ENCODE results near the gene FBXW8.

FBXW8 gene

DNA sequence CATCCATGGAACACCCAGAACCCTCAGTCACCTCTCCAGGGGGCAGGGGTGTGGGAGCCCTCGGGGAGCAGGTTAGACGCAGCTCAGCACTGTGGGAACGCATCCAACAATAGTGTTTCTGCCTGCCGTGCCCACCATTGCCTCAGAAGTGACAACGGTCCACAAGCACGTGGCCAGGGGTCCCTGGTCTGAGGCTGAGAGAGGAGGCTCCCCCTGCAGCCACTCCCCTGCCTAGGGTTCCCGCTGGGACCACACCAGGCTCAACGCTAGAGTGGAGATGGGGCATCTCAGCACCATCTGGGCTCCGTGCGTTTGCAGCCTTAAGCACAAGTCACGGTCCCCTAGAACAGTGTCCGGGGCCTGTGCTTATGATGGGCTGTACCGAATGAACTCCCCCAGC lies 125.8 kb downstream of the FBXW8 start (continued):
- TF ChIP-seq, protein P1, sequence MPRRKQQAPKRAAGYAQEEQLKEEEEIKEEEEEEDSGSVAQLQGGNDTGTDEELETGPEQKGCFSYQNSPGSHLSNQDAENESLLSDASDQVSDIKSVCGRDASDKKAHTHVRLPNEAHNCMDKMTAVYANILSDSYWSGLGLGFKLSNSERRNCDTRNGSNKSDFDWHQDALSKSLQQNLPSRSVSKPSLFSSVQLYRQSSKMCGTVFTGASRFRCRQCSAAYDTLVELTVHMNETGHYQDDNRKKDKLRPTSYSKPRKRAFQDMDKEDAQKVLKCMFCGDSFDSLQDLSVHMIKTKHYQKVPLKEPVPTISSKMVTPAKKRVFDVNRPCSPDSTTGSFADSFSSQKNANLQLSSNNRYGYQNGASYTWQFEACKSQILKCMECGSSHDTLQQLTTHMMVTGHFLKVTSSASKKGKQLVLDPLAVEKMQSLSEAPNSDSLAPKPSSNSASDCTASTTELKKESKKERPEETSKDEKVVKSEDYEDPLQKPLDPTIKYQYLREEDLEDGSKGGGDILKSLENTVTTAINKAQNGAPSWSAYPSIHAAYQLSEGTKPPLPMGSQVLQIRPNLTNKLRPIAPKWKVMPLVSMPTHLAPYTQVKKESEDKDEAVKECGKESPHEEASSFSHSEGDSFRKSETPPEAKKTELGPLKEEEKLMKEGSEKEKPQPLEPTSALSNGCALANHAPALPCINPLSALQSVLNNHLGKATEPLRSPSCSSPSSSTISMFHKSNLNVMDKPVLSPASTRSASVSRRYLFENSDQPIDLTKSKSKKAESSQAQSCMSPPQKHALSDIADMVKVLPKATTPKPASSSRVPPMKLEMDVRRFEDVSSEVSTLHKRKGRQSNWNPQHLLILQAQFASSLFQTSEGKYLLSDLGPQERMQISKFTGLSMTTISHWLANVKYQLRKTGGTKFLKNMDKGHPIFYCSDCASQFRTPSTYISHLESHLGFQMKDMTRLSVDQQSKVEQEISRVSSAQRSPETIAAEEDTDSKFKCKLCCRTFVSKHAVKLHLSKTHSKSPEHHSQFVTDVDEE (CRISPR knock-in tag; IDR thresholded peaks at IDR 0.05) = no peak
- no peak for TF ChIP-seq ESRRG (CRISPR knock-in tag; IDR thresholded peaks at IDR 0.05)
- TF ChIP-seq, protein P2, sequence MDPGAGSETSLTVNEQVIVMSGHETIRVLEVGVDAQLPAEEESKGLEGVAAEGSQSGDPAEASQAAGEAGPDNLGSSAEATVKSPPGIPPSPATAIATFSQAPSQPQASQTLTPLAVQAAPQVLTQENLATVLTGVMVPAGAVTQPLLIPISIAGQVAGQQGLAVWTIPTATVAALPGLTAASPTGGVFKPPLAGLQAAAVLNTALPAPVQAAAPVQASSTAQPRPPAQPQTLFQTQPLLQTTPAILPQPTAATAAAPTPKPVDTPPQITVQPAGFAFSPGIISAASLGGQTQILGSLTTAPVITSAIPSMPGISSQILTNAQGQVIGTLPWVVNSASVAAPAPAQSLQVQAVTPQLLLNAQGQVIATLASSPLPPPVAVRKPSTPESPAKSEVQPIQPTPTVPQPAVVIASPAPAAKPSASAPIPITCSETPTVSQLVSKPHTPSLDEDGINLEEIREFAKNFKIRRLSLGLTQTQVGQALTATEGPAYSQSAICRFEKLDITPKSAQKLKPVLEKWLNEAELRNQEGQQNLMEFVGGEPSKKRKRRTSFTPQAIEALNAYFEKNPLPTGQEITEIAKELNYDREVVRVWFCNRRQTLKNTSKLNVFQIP (CRISPR knock-in tag; IDR thresholded peaks at IDR 0.05; ENCODE audit: borderline replicate concordance, low read depth) = no peak

- ATAC-seq = no peak
- TF ChIP-seq TOX (CRISPR knock-in tag; IDR thresholded peaks at IDR 0.05; ENCODE audit: borderline replicate concordance) (no peak), CSDC2 (CRISPR knock-in tag; IDR thresholded peaks at IDR 0.05) (no peak), SNAI2 (CRISPR knock-in tag; IDR thresholded peaks at IDR 0.05) (no peak), ARNTL (CRISPR knock-in tag; IDR thresholded peaks at IDR 0.05; ENCODE audit: borderline replicate concordance, low read depth) (no peak), ZFP30 (CRISPR knock-in tag; IDR thresholded peaks at IDR 0.05) (no peak), CREB5 (CRISPR knock-in tag; IDR thresholded peaks at IDR 0.05; ENCODE audit: low read depth) (no peak)
- TF ChIP-seq, protein P2 (CRISPR knock-in tag; IDR thresholded peaks at IDR 0.05; ENCODE audit: borderline replicate concordance, low read depth) = no peak
Observed at GRCh38 chr12:117037289-117038022, 126.7 kb downstream of the FBXW8 start.

DNA sequence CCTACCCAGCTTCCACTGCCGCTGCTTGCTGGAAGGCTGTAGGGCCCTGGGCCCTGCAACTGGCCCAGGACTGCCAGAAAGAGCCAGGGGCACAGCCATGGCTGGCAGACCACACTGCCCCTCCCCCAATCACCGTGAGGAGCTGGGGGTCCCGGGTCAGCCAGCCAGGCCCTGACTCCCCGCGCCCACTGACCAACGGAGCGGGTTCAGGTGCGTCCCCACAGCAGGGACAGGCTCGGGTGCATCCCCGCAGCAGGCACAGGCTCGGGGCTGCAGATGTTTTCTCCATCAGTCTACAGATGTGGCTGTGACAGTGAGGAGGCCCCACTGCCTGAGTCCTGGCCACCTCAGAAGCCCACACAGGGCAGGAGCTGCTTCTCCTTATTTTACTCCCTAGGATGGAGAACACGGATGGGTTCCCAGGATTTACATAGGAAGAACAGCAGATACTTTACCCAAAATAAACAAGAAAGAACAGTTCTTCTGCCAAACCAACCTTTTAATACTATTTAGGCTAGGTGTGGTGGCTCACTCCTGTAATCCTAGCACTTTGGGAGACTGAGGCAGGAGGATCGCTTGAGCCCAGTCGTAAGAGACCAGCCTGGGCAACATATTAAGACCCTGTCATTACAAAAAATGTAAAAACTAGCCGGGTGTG lies 127.4 kb downstream of the FBXW8 start:
- ATAC-seq = no peak
- TF ChIP-seq ZNF8 (CRISPR knock-in tag; IDR thresholded peaks at IDR 0.05) (no peak), PPARA (CRISPR knock-in tag; IDR thresholded peaks at IDR 0.05; ENCODE audit: borderline replicate concordance) (no peak)
- TF ChIP-seq, protein P3, sequence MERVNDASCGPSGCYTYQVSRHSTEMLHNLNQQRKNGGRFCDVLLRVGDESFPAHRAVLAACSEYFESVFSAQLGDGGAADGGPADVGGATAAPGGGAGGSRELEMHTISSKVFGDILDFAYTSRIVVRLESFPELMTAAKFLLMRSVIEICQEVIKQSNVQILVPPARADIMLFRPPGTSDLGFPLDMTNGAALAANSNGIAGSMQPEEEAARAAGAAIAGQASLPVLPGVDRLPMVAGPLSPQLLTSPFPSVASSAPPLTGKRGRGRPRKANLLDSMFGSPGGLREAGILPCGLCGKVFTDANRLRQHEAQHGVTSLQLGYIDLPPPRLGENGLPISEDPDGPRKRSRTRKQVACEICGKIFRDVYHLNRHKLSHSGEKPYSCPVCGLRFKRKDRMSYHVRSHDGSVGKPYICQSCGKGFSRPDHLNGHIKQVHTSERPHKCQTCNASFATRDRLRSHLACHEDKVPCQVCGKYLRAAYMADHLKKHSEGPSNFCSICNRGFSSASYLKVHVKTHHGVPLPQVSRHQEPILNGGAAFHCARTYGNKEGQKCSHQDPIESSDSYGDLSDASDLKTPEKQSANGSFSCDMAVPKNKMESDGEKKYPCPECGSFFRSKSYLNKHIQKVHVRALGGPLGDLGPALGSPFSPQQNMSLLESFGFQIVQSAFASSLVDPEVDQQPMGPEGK (CRISPR knock-in tag; IDR thresholded peaks at IDR 0.05; ENCODE audit: borderline replicate concordance) = no peak

- ATAC-seq = no peak
- TF ChIP-seq TCF4 (CRISPR knock-in tag; IDR thresholded peaks at IDR 0.05; ENCODE audit: borderline replicate concordance) = no peak
- no peak for TF ChIP-seq ZC3H10 (CRISPR knock-in tag; IDR thresholded peaks at IDR 0.05)
- no peak for TF ChIP-seq ZFP30 (CRISPR knock-in tag; IDR thresholded peaks at IDR 0.05)
- no peak for TF ChIP-seq BACH2 (CRISPR knock-in tag; IDR thresholded peaks at IDR 0.05; ENCODE audit: borderline replicate concordance)
Observed at GRCh38 chr12:117038919-117039318, 128.2 kb downstream of the FBXW8 start.

GRCh38 chr12:117039891-117040309 lies 129.2 kb downstream of the FBXW8 start:
- TF ChIP-seq CREB5 (CRISPR knock-in tag; IDR thresholded peaks at IDR 0.05; ENCODE audit: low read depth) (no peak), ISL1 (CRISPR knock-in tag; IDR thresholded peaks at IDR 0.05) (no peak), SNAI2 (CRISPR knock-in tag; IDR thresholded peaks at IDR 0.05) (no peak), ZNF70 (CRISPR knock-in tag; IDR thresholded peaks at IDR 0.05) (no peak), RARB (CRISPR knock-in tag; IDR thresholded peaks at IDR 0.05) (no peak), CSDC2 (CRISPR knock-in tag; IDR thresholded peaks at IDR 0.05) (no peak), ZNF8 (CRISPR knock-in tag; IDR thresholded peaks at IDR 0.05) (no peak)
- no peak for ATAC-seq
